IMR-90 (cell line): ENCODE results near the gene DTNA. TPM values are rescaled to one million over a fixed set of nuclear protein-coding genes. Genes with fewer than 3 reads are reported as not detected.

Source experiments
- ATAC-seq: fragments of 200-7000 bp; cut with Tn5 transposase; 2 replicates; pipeline ENCODE4 v1.9.1; 2020; ENCODE audit warnings: low read depth, mild to moderate bottlenecking, moderate library complexity
- BruUV-seq: library from RNA; stranded (reverse); fragments of 400-500 nt; replicated peaks from 2 replicates; lab custom pipeline; 2021; lab: Mats Ljungman, UMichigan
- CTCF ChIA-PET: fragments of 300-600 bp; formaldehyde crosslinking; extraction: SDS; loops from one replicate; lab custom pipeline; 2021; ENCODE audit warnings: antibody characterized with exemption; lab: Yijun Ruan, JAX
- POLR2A ChIA-PET: fragments of 300-600 bp; sonication (Branson Sonifier 250); formaldehyde crosslinking; loops from one replicate; lab custom pipeline; 2022; ENCODE audit warnings: antibody characterized with exemption; ENCODE audit not compliant: unreplicated experiment; lab: Charles Lee
- DNase-seq: peaks from one replicate; pipeline ENCODE4 v3.0.0; 2013
- H2AFZ ChIP-seq: replicated peaks from 2 replicates; pipeline ENCODE3; 2013; ENCODE audit warnings: low read length, mild to moderate bottlenecking; ENCODE audit not compliant: poor library complexity
- H2AK5ac ChIP-seq: 2 replicates; pipeline ENCODE4 v1.6.1; 2013; ENCODE audit warnings: low read depth, low read length, inconsistent platforms
- H2AK9ac ChIP-seq: replicated peaks from 2 replicates; pipeline ENCODE3; 2013; ENCODE audit warnings: mild to moderate bottlenecking, low read depth, low read length, moderate library complexity; ENCODE audit not compliant: poor library complexity
- H2BK120ac ChIP-seq: 2 replicates; pipeline ENCODE4 v1.6.1; 2013; ENCODE audit warnings: low read depth, low read length, inconsistent platforms
- H2BK15ac ChIP-seq: 3 replicates; pipeline ENCODE4 v1.6.1; 2013; ENCODE audit warnings: low read depth, low read length, inconsistent platforms
- H2BK20ac ChIP-seq: 2 replicates; pipeline ENCODE4 v1.6.1; 2013; ENCODE audit warnings: low read depth, mild to moderate bottlenecking, inconsistent platforms, low read length, moderate library complexity
- H2BK5ac ChIP-seq: 2 replicates; pipeline ENCODE4 v1.6.1; 2013; ENCODE audit warnings: mild to moderate bottlenecking, low read depth, low read length, inconsistent platforms; ENCODE audit not compliant: poor library complexity, severe bottlenecking
- H3K14ac ChIP-seq: replicated peaks from 2 replicates; pipeline ENCODE4 v1.6.1; 2013; ENCODE audit warnings: low read depth, low read length, inconsistent platforms
- H3K18ac ChIP-seq: 2 replicates; pipeline ENCODE4 v1.6.1; 2013; ENCODE audit warnings: low read depth, low read length, control low read depth
- H3K23ac ChIP-seq: 2 replicates; pipeline ENCODE4 v1.6.1; 2013; ENCODE audit warnings: low read depth, low read length, inconsistent platforms
- H3K27ac ChIP-seq: 2 replicates; pipeline ENCODE4 v1.5.1; 2013; ENCODE audit warnings: mild to moderate bottlenecking, control low read depth, low read length; ENCODE audit not compliant: insufficient read depth
- H3K27me3 ChIP-seq: 2 replicates; pipeline ENCODE4 v1.6.1; 2013; ENCODE audit warnings: low read length; ENCODE audit not compliant: control insufficient read depth, insufficient read depth
- H3K36me3 ChIP-seq: 2 replicates; pipeline ENCODE4 v1.6.1; 2013; ENCODE audit warnings: low read length, mixed read lengths; ENCODE audit not compliant: control insufficient read depth, insufficient read depth
- H3K4ac ChIP-seq: 2 replicates; pipeline ENCODE4 v1.6.1; 2013; ENCODE audit warnings: low read depth, low read length, inconsistent platforms
- H3K4me1 ChIP-seq: 2 replicates; pipeline ENCODE4 v1.6.1; 2013; ENCODE audit warnings: low read length, mixed read lengths; ENCODE audit not compliant: control insufficient read depth, insufficient read depth
- H3K4me2 ChIP-seq: 2 replicates; pipeline ENCODE4 v1.6.1; 2013; ENCODE audit warnings: low read depth, mild to moderate bottlenecking, control low read depth, low read length, moderate library complexity
- H3K4me3 ChIP-seq: 2 replicates; pipeline ENCODE4 v1.5.1; 2013; ENCODE audit warnings: low read depth, mild to moderate bottlenecking, control low read depth, low read length, moderate library complexity; ENCODE audit not compliant: insufficient read depth
- H3K56ac ChIP-seq: 2 replicates; pipeline ENCODE4 v1.6.1; 2013; ENCODE audit warnings: low read length, inconsistent platforms; ENCODE audit not compliant: insufficient read depth; ENCODE audit errors: extremely low read depth
- H3K79me1 ChIP-seq, 2 experiments: 2 replicates each; pipeline ENCODE4 v1.6.1; 2013; ENCODE audit warnings: low read length in 2 of 2, inconsistent platforms in 1 of 2, low read depth in 1 of 2
- H3K9ac ChIP-seq: 2 replicates; pipeline ENCODE4 v1.6.1; 2013; ENCODE audit warnings: low read depth, low read length, control low read depth
- H3K9me1 ChIP-seq: 2 replicates; pipeline ENCODE4 v1.6.1; 2013; ENCODE audit warnings: low read length, inconsistent platforms; ENCODE audit not compliant: insufficient read depth
- H3K9me3 ChIP-seq: 2 replicates; pipeline ENCODE4 v1.6.1; 2013; ENCODE audit warnings: low read length; ENCODE audit not compliant: control insufficient read depth, insufficient read depth
- H4K20me1 ChIP-seq: 2 replicates; pipeline ENCODE4 v1.6.1; 2013; ENCODE audit warnings: low read length, inconsistent platforms; ENCODE audit not compliant: insufficient read depth
- H4K5ac ChIP-seq: 2 replicates; pipeline ENCODE4 v1.6.1; 2013; ENCODE audit warnings: mild to moderate bottlenecking, low read depth, low read length, control low read depth
- H4K8ac ChIP-seq, 2 experiments: 2 replicates each; pipeline ENCODE4 v1.6.1; 2013; ENCODE audit warnings: low read depth in 2 of 2, low read length in 2 of 2, control low read depth in 1 of 2, inconsistent platforms in 1 of 2
- H4K91ac ChIP-seq: 2 replicates; pipeline ENCODE4 v1.6.1; 2013; ENCODE audit warnings: low read depth, low read length, inconsistent platforms; ENCODE audit not compliant: insufficient read depth
- BHLHE40 ChIP-seq: fragments of 150-350 bp; IDR thresholded peaks from 2 replicates; pipeline ENCODE4 v1.6.1; 2016; ENCODE audit warnings: mild to moderate bottlenecking, low read depth, low read length
- CEBPB ChIP-seq: IDR thresholded peaks from 2 replicates; pipeline ENCODE4 v1.6.1; 2012; ENCODE audit warnings: low read depth, low read length, improper control_type of control experiment
- CHD1 ChIP-seq: IDR thresholded peaks from 2 replicates; pipeline ENCODE4 v1.6.1; 2012; ENCODE audit warnings: low read depth, low read length, improper control_type of control experiment
- FOS ChIP-seq: fragments of 150-350 bp; IDR thresholded peaks from 2 replicates; pipeline ENCODE4 v1.6.1; 2016; ENCODE audit warnings: low read depth, low read length
- MAFK ChIP-seq: IDR thresholded peaks from 2 replicates; pipeline ENCODE4 v1.6.1; 2012; ENCODE audit warnings: low read depth, low read length, improper control_type of control experiment
- MAZ ChIP-seq: IDR thresholded peaks from 2 replicates; pipeline ENCODE4 v1.6.1; 2012; ENCODE audit warnings: low read depth, mild to moderate bottlenecking, low read length, improper control_type of control experiment, moderate library complexity, borderline replicate concordance
- MXI1 ChIP-seq: IDR thresholded peaks from 2 replicates; pipeline ENCODE4 v1.6.1; 2012; ENCODE audit warnings: low read depth, mild to moderate bottlenecking, low read length, moderate library complexity, borderline replicate concordance
- NFE2L2 ChIP-seq: fragments of 150-350 bp; IDR thresholded peaks from 2 replicates; pipeline ENCODE4 v1.6.1; 2016; ENCODE audit warnings: low read depth, mild to moderate bottlenecking, low read length
- POLR2A ChIP-seq: IDR thresholded peaks from 2 replicates; pipeline ENCODE4 v1.6.1; 2012; ENCODE audit warnings: mild to moderate bottlenecking, low read depth, low read length
- RCOR1 ChIP-seq: IDR thresholded peaks from 2 replicates; pipeline ENCODE4 v1.6.1; 2012; ENCODE audit warnings: mild to moderate bottlenecking, low read length, improper control_type of control experiment; ENCODE audit not compliant: insufficient replicate concordance
- RFX5 ChIP-seq: IDR thresholded peaks from 2 replicates; pipeline ENCODE4 v1.8.0; 2012; ENCODE audit warnings: low read depth, mild to moderate bottlenecking, low read length, moderate library complexity
- SMC3 ChIP-seq: fragments of 150-350 bp; IDR thresholded peaks from 2 replicates; pipeline ENCODE4 v1.6.1; 2016; ENCODE audit warnings: low read depth, mild to moderate bottlenecking, antibody characterized with exemption, low read length, moderate library complexity
- WGBS, 2 experiments: methylation state at CpG; one replicate each; pipeline versions ENCODE4 v1.1.5 to v1.1.7; 2013; ENCODE audit warnings: missing lambda C conversion rate in 2 of 2; ENCODE audit not compliant: insufficient read length in 1 of 2; ENCODE audit errors: extremely low coverage in 2 of 2; 5-methylcytosine and 5-hydroxymethylcytosine counted together
- dilution Hi-C: fragments of 300-500 bp; cut with HindIII; formaldehyde crosslinking; loops from one replicate; pipeline ENCODE4 v1.14.3; 2018; ENCODE audit warnings: low sequenced_read_pairs; ENCODE audit not compliant: unreplicated experiment
- in situ Hi-C: fragments of 300-500 bp; cut with MboI; formaldehyde crosslinking; loops from 3 replicates; pipeline ENCODE4 v1.14.3; 2019; ENCODE audit warnings: low sequenced_read_pairs, inconsistent platforms, mixed read lengths
- intact Hi-C: fragments of 100-400 bp; cut with micrococcal nuclease; formaldehyde crosslinking; loops from 2 replicates; pipeline ENCODE4 v1.10.0; 2022
- polyA plus RNA-seq, 3 experiments: library from polyadenylated mRNA; depleted of rRNA; stranded (reverse); fragments of >200 nt; gene quantifications; 2 replicates each; pipeline ENCODE4 v1.2.3, GENCODE V29; 2012; ENCODE audit warnings: low replicate concordance in 1 of 3
- total RNA-seq: library from RNA; depleted of rRNA; stranded (reverse); fragments of >200 nt; gene quantifications from 2 replicates; pipeline ENCODE4 v1.2.3, GENCODE V29; 2012
- TF ChIP-seq, protein P1 (sequence below): fragments of 150-350 bp; IDR thresholded peaks from 2 replicates; pipeline ENCODE4 v1.6.1; 2017; ENCODE audit warnings: mild to moderate bottlenecking, antibody characterized with exemption, low read length, low read depth
- TF ChIP-seq, protein P2 (sequence below): conservative IDR thresholded peaks from 2 replicates; pipeline ENCODE4 v1.5.1; 2012; ENCODE audit warnings: mild to moderate bottlenecking, low read depth, low read length, improper control_type of control experiment
- TF ChIP-seq, protein P3 (sequence below): fragments of 150-350 bp; IDR thresholded peaks from 2 replicates; pipeline ENCODE4 v1.6.1; 2016; ENCODE audit warnings: low read depth, mild to moderate bottlenecking, low read length, moderate library complexity, borderline replicate concordance

DTNA gene
- total and polyA plus RNA-seq, 2 of the 4 experiments (the other 2 are of a cell fraction): 9.5 to 10.8 TPM

DNA sequence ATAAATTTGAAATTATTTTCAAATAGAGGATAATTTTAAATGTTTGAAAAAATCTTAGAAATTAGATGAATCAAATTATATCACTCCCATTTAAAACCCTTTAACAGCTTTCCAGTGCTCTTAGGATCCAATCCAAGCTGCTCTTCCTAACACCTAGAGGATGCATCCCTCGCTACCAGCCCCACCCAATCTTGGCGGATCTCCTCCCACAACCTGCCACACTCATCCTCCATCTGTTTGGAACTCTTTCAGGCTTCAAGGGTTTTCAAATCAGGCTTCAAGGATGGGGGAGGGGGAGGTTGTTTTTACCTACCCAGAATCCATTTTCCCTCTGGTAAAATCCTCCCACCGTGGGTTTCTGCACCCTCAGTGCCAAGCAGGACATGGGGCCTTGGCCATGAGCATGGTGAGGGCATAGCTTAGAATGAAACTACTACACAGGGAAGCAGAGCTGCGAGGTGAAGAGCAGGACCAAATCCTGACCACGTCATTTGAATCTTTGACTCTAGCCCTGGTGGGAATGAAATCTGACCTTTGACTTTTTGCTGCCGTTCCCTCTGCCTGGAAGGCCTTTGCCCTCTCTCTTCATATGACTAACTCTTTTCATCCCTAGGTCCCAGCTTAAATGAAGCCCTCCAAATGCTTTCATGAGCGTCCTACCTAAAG is 218.1 kb downstream of the DTNA start:
- peak overlapping the region; percentile 85 for H2BK120ac ChIP-seq
- peak overlapping the region; percentile 5 to 76; a peak in 2 of 4 replicates for H4K8ac ChIP-seq
- no peaks in the 10 kb centered on the region for H3K36me3 ChIP-seq
- H4K20me1 ChIP-seq: no peaks in the 10 kb centered on the region
- peak overlapping the region; percentile 81 for H3K4ac ChIP-seq
- H2BK20ac ChIP-seq: peak overlapping the region; percentile 64
- CTCF ChIA-PET: no interaction called here
- H2BK5ac ChIP-seq: peak overlapping the region; percentile 1
- DNase-seq (no peak), ATAC-seq (no peak)
- H2AFZ ChIP-seq: peak overlapping the region; percentile 2
- H2AK9ac ChIP-seq: peak overlapping the region; percentile 5
- no TSS peak for BruUV-seq
- intact Hi-C loops: no loop called here
- dilution Hi-C loops: no loop called here
- H2AK5ac ChIP-seq: peak overlapping the region; percentile 52; the same call in 1 of the 2 replicates
- no peak overlapping the region for H3K56ac ChIP-seq
- peak overlapping the region; percentile 53; the same call in 1 of the 2 replicates for H4K91ac ChIP-seq
- no peaks in the 10 kb centered on the region for H3K79me1 ChIP-seq
- peaks cover 4% of the 10 kb centered on the region; the same call in 1 of the 2 replicates for H3K9me1 ChIP-seq
- 0 out of 2 replicates have a peak overlapping the region, but pooled peaks have one; percentile 17 for H3K23ac ChIP-seq
- in situ Hi-C loops: no loop called here
- 60% methylated on average over 1 of the region's 7 CpGs; no CpG with 5 or more reads in 1 of the 2 experiments for WGBS, 2 experiments
- peak overlapping the region; percentile 20; the same call in 1 of the 2 replicates for H3K27ac ChIP-seq
- H3K9me3 ChIP-seq: no peaks in the 10 kb centered on the region
- POLR2A ChIA-PET: no interaction called here
- H3K27me3 ChIP-seq: no peaks in the 10 kb centered on the region
- peak overlapping the region; percentile 92 for H3K14ac ChIP-seq
- peak overlapping the region; percentile 69; the same call in 1 of the 3 replicates for H2BK15ac ChIP-seq
- peak overlapping the region; percentile 84 for H3K18ac ChIP-seq
- H3K9ac ChIP-seq: no peak overlapping the region
- peak overlapping the region; percentile 87 for H4K5ac ChIP-seq
- no peak overlapping the region for H3K4me2 ChIP-seq
- no peak overlapping the region for H3K4me3 ChIP-seq
- H3K4me1 ChIP-seq: peaks cover 9% of the 10 kb centered on the region
- no peak for TF ChIP-seq CHD1
- no peak for TF ChIP-seq MAFK
- no peak for TF ChIP-seq POLR2A
- TF ChIP-seq, protein P1, sequence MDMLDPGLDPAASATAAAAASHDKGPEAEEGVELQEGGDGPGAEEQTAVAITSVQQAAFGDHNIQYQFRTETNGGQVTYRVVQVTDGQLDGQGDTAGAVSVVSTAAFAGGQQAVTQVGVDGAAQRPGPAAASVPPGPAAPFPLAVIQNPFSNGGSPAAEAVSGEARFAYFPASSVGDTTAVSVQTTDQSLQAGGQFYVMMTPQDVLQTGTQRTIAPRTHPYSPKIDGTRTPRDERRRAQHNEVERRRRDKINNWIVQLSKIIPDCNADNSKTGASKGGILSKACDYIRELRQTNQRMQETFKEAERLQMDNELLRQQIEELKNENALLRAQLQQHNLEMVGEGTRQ: no peak
- TF ChIP-seq, protein P2, sequence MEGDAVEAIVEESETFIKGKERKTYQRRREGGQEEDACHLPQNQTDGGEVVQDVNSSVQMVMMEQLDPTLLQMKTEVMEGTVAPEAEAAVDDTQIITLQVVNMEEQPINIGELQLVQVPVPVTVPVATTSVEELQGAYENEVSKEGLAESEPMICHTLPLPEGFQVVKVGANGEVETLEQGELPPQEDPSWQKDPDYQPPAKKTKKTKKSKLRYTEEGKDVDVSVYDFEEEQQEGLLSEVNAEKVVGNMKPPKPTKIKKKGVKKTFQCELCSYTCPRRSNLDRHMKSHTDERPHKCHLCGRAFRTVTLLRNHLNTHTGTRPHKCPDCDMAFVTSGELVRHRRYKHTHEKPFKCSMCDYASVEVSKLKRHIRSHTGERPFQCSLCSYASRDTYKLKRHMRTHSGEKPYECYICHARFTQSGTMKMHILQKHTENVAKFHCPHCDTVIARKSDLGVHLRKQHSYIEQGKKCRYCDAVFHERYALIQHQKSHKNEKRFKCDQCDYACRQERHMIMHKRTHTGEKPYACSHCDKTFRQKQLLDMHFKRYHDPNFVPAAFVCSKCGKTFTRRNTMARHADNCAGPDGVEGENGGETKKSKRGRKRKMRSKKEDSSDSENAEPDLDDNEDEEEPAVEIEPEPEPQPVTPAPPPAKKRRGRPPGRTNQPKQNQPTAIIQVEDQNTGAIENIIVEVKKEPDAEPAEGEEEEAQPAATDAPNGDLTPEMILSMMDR: no peak
- TF ChIP-seq MAZ: no peak
- no peak for TF ChIP-seq SMC3
- no peak for TF ChIP-seq RCOR1
- no peak for TF ChIP-seq MXI1
- no peak for TF ChIP-seq CEBPB
- no peak for TF ChIP-seq FOS
- no peak for TF ChIP-seq BHLHE40
- TF ChIP-seq, protein P3, sequence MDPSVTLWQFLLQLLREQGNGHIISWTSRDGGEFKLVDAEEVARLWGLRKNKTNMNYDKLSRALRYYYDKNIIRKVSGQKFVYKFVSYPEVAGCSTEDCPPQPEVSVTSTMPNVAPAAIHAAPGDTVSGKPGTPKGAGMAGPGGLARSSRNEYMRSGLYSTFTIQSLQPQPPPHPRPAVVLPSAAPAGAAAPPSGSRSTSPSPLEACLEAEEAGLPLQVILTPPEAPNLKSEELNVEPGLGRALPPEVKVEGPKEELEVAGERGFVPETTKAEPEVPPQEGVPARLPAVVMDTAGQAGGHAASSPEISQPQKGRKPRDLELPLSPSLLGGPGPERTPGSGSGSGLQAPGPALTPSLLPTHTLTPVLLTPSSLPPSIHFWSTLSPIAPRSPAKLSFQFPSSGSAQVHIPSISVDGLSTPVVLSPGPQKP: no peak
- no peak for TF ChIP-seq NFE2L2
- no peak for TF ChIP-seq RFX5
